Measurements from ENCODE around the gene PSMC5.

PSMC5 gene

GRCh38 chr17:63820963-63821561, 6.2 kb upstream of the PSMC5 start:
- no peak for DNase-seq (ENCODE audit: low spot score)

GRCh38 chr17:63821804-63822203, 5.4 kb upstream of the PSMC5 start:
- DNase-seq (ENCODE audit: low spot score): no peak

- no peak for DNase-seq (ENCODE audit: low spot score)
Measured at GRCh38 chr17:63822537-63822936, 4.7 kb upstream of the PSMC5 start.

- no peak for DNase-seq (ENCODE audit: low spot score)
Measured at GRCh38 chr17:63823659-63824331, 3.4 kb upstream of the PSMC5 start.

GRCh38 chr17:63824362-63824761, 2.9 kb upstream of the PSMC5 start:
- no peak for DNase-seq (ENCODE audit: low spot score)

GRCh38 chr17:63826468-63827001, 696 bp upstream of the PSMC5 start:
- DNase-seq (ENCODE audit: low spot score): no peak

GRCh38 chr17:63827801-63828221, 580 bp downstream of the PSMC5 start:
- DNase-seq (ENCODE audit: low spot score): no peak

- no peak for DNase-seq (ENCODE audit: low spot score)
Measured at GRCh38 chr17:63828936-63829335, 1.7 kb downstream of the PSMC5 start.

GRCh38 chr17:63830278-63830677, 3.0 kb downstream of the PSMC5 start:
- no peak for DNase-seq (ENCODE audit: low spot score)

GRCh38 chr17:63830904-63831491, 3.8 kb downstream of the PSMC5 start:
- no peak for DNase-seq (ENCODE audit: low spot score)

- DNase-seq (ENCODE audit: low spot score): no peak
Measured at GRCh38 chr17:63831505-63831904, 4.3 kb downstream of the PSMC5 start.

- DNase-seq (ENCODE audit: low spot score): no peak
Measured at GRCh38 chr17:63832014-63832413, 4.8 kb downstream of the PSMC5 start.

GRCh38 chr17:63832455-63832854, 5.2 kb downstream of the PSMC5 start:
- DNase-seq (ENCODE audit: low spot score): no peak

- DNase-seq (ENCODE audit: low spot score): no peak
Measured at GRCh38 chr17:63833026-63833740, 6.0 kb downstream of the PSMC5 start.

GRCh38 chr17:63833741-63834373, 6.6 kb downstream of the PSMC5 start:
- DNase-seq (ENCODE audit: low spot score): no peak

GRCh38 chr17:63834431-63835166, 7.4 kb downstream of the PSMC5 start:
- DNase-seq (ENCODE audit: low spot score): peak; percentile 73

GRCh38 chr17:63835167-63835720, 8.0 kb downstream of the PSMC5 start:
- no peak for DNase-seq (ENCODE audit: low spot score)

- DNase-seq (ENCODE audit: low spot score): no peak
Measured at GRCh38 chr17:63836811-63837210, 9.6 kb downstream of the PSMC5 start.

GRCh38 chr17:63837480-63837879, 10.2 kb downstream of the PSMC5 start:
- no peak for DNase-seq (ENCODE audit: low spot score)

GRCh38 chr17:63837962-63838600, 10.8 kb downstream of the PSMC5 start:
- DNase-seq (ENCODE audit: low spot score): no peak

All from globus pallidus (tissue), 1 donor.